Neuronal stem cell (in vitro differentiated cells): ENCODE measurements around the gene TSPAN13.

Experiments used
- DNase-seq: peaks from one replicate; pipeline ENCODE4 v3.0.0-alpha.2; 2013; ENCODE audit warnings: low spot score
- H2AFZ ChIP-seq: one replicate; pipeline ENCODE4 v1.6.1; 2013; ENCODE audit warnings: mild to moderate bottlenecking, low read length, inconsistent platforms
- H2AK5ac ChIP-seq: 2 replicates; pipeline ENCODE4 v1.6.1; 2013; ENCODE audit warnings: low read depth, mild to moderate bottlenecking, inconsistent platforms, low read length, moderate library complexity, mixed read lengths
- H2BK120ac ChIP-seq: 2 replicates; pipeline ENCODE4 v1.6.1; 2013; ENCODE audit warnings: low read depth, mild to moderate bottlenecking, inconsistent platforms, low read length, moderate library complexity, mixed read lengths
- H2BK12ac ChIP-seq: one replicate; pipeline ENCODE4 v1.6.1; 2013; ENCODE audit warnings: low read length, inconsistent platforms
- H2BK15ac ChIP-seq: 2 replicates; pipeline ENCODE4 v1.6.1; 2013; ENCODE audit warnings: mild to moderate bottlenecking, low read length, inconsistent platforms, mixed read lengths
- H2BK5ac ChIP-seq: one replicate; pipeline ENCODE4 v1.6.1; 2013; ENCODE audit warnings: inconsistent platforms, mild to moderate bottlenecking, low read length, moderate library complexity
- H3K14ac ChIP-seq: one replicate; pipeline ENCODE4 v1.6.1; 2013; ENCODE audit warnings: low read length, inconsistent platforms
- H3K18ac ChIP-seq: 2 replicates; pipeline ENCODE4 v1.6.1; 2013; ENCODE audit warnings: low read length, inconsistent platforms
- H3K23ac ChIP-seq: 2 replicates; pipeline ENCODE4 v1.6.1; 2013; ENCODE audit warnings: low read depth, mild to moderate bottlenecking, mixed read lengths, low read length, inconsistent platforms; ENCODE audit not compliant: poor library complexity
- H3K27ac ChIP-seq: replicated peaks from 3 replicates; pipeline ENCODE4 v1.5.1; 2013; ENCODE audit warnings: low read length, inconsistent platforms
- H3K27me3 ChIP-seq, 3 experiments: 2 replicates each; pipeline ENCODE4 v1.6.1; 2013; ENCODE audit warnings: low read length in 3 of 3, mild to moderate bottlenecking in 2 of 3, inconsistent platforms in 1 of 3, low read depth in 1 of 3, mixed read lengths in 1 of 3, moderate library complexity in 1 of 3; ENCODE audit not compliant: control insufficient read depth in 3 of 3, insufficient read depth in 3 of 3
- H3K36me3 ChIP-seq, 2 donors: replicated peaks in 1 of 2; 2 replicates each; pipeline ENCODE4 v1.6.1; 2013; ENCODE audit warnings: low read length in 2 of 2; ENCODE audit not compliant: control insufficient read depth in 2 of 2, insufficient read depth in 2 of 2
- H3K4ac ChIP-seq: 2 replicates; pipeline ENCODE4 v1.6.1; 2013; ENCODE audit warnings: inconsistent platforms, mild to moderate bottlenecking, low read length, moderate library complexity
- H3K4me1 ChIP-seq, 2 donors: 1 replicate in 1 of 2; 2 replicates in 1 of 2; pipeline ENCODE4 v1.6.1; 2013; ENCODE audit warnings: low read length in 2 of 2, low read depth in 1 of 2; ENCODE audit not compliant: control insufficient read depth in 2 of 2, insufficient read depth in 1 of 2
- H3K4me2 ChIP-seq: one replicate; pipeline ENCODE4 v1.6.1; 2013; ENCODE audit warnings: mild to moderate bottlenecking, low read length, inconsistent platforms; ENCODE audit not compliant: insufficient read depth, poor library complexity, severe bottlenecking
- H3K4me3 ChIP-seq, 2 donors: 2 replicates each; pipeline ENCODE4 v1.5.1; 2013; ENCODE audit warnings: low read length in 2 of 2, mild to moderate bottlenecking in 2 of 2, inconsistent platforms in 1 of 2, moderate library complexity in 1 of 2
- H3K79me1 ChIP-seq: one replicate; pipeline ENCODE4 v1.6.1; 2013; ENCODE audit warnings: low read depth, mild to moderate bottlenecking, inconsistent platforms, low read length, moderate library complexity
- H3K9ac ChIP-seq: one replicate; pipeline ENCODE4 v1.6.1; 2013; ENCODE audit warnings: mild to moderate bottlenecking, low read depth, low read length, inconsistent platforms; ENCODE audit not compliant: poor library complexity
- H3K9me3 ChIP-seq, 2 donors: replicated peaks in 1 of 2; 2 replicates each; pipeline versions ENCODE3 to v1.6.1; 2013; ENCODE audit warnings: low read length in 2 of 2, mild to moderate bottlenecking in 2 of 2, inconsistent platforms in 1 of 2, low read depth in 1 of 2, mixed read lengths in 1 of 2, moderate library complexity in 1 of 2; ENCODE audit not compliant: control insufficient read depth in 2 of 2, insufficient read depth in 1 of 2
- H4K8ac ChIP-seq: one replicate; pipeline ENCODE4 v1.6.1; 2013; ENCODE audit warnings: low read depth, mild to moderate bottlenecking, inconsistent platforms, low read length, moderate library complexity
- H4K91ac ChIP-seq: one replicate; pipeline ENCODE4 v1.6.1; 2013; ENCODE audit warnings: low read length, low read depth, mild to moderate bottlenecking, inconsistent platforms; ENCODE audit not compliant: poor library complexity
- WGBS, 2 donors: extraction: QIAGEN DNeasy Blood & Tissue Kit; methylation state at CpG; one replicate each; pipeline ENCODE4 v1.1.7; 2013; ENCODE audit warnings: missing lambda C conversion rate in 2 of 2, mixed read lengths in 1 of 2; ENCODE audit not compliant: insufficient read length in 2 of 2, insufficient replicate concordance in 1 of 2; ENCODE audit errors: extremely low coverage in 2 of 2; 5-methylcytosine and 5-hydroxymethylcytosine counted together

The TSPAN13 gene

DNA sequence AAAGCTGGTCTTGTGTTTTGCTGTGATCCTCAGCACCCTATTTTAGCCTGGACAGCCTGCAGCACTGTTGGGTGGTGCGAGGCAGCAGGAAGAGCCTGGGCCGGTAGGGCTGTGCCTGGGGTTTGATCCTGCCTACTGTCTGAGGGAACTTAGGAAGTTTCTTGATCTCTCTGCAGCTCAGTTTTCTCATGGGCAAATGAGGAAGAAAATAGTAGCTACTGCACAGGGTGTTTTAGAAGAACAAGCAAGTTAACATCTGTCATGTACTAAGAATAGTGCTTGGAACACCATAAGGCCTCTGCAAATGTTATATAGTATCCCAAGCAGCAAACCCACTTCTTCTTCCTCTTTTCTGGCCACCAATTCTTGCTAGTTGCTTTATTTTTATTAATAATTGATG is 63.3 kb downstream of the TSPAN13 start:
- Histone ChIP-seq H3K4ac (no peak overlapping the region), H4K8ac (no peak overlapping the region), H3K27me3 (no peaks in the 10 kb centered on the region), H3K18ac (no peak overlapping the region), H2BK12ac (no peak overlapping the region), H3K9me3 (no peaks in the 10 kb centered on the region), H3K23ac (no peak overlapping the region), H2AFZ (peak overlapping the region; percentile 51), H3K14ac (no peak overlapping the region), H4K91ac (no peak overlapping the region), H2BK5ac (no peak overlapping the region), H3K4me2 (no peak overlapping the region), H2BK120ac (no peak overlapping the region), H2AK5ac (no peak overlapping the region), H3K79me1 (no peaks in the 10 kb centered on the region), H3K27ac (no peak overlapping the region), H3K4me1 (no peaks in the 10 kb centered on the region), H3K4me3 (no peak overlapping the region), H3K9ac (no peak overlapping the region), H2BK15ac (no peak overlapping the region), H3K36me3 (no peaks in the 10 kb centered on the region)
- WGBS, 2 donors: no CpG with 5 or more reads among the region's 2 CpGs
- DNase-seq: no peak

DNA sequence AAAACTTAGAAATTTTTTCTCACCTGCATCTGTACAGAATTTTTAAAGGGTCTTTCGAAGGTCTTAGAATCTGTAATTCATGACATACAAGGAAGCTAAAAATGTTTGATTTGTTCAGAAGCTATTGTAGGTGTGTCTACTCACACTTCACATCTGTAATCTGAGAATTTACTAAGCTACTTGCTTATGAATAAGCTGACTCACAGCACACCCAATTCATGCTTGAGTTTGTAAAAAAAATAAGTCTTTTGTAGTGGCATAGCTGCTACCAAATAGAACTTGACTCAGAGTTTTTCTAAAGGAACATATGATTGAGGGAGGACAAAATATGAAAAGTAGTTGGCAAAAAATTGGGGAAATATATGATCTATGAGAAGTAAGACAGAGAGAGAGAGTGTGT is 64.0 kb downstream of the TSPAN13 start:
- WGBS, 2 donors: no CpG with 5 or more reads among the region's 1 CpG
- H2BK12ac ChIP-seq: no peak overlapping the region
- no peaks in the 10 kb centered on the region for H3K79me1 ChIP-seq
- H3K4me2 ChIP-seq: no peak overlapping the region
- no peak overlapping the region for H4K8ac ChIP-seq
- no peak overlapping the region for H3K27ac ChIP-seq
- no peak overlapping the region for H2BK15ac ChIP-seq
- H2BK120ac ChIP-seq: no peak overlapping the region
- H3K9ac ChIP-seq: no peak overlapping the region
- H3K4me1 ChIP-seq: no peaks in the 10 kb centered on the region
- H3K27me3 ChIP-seq: no peaks in the 10 kb centered on the region
- H2BK5ac ChIP-seq: no peak overlapping the region
- H2AK5ac ChIP-seq: no peak overlapping the region
- H4K91ac ChIP-seq: no peak overlapping the region
- no peak overlapping the region for H3K23ac ChIP-seq
- no peak overlapping the region for H3K4me3 ChIP-seq
- no peaks in the 10 kb centered on the region for H3K36me3 ChIP-seq
- DNase-seq: no peak
- no peak overlapping the region for H3K14ac ChIP-seq
- peak overlapping the region; percentile 28 for H2AFZ ChIP-seq
- H3K9me3 ChIP-seq: no peaks in the 10 kb centered on the region
- H3K18ac ChIP-seq: no peak overlapping the region
- no peak overlapping the region for H3K4ac ChIP-seq

DNA sequence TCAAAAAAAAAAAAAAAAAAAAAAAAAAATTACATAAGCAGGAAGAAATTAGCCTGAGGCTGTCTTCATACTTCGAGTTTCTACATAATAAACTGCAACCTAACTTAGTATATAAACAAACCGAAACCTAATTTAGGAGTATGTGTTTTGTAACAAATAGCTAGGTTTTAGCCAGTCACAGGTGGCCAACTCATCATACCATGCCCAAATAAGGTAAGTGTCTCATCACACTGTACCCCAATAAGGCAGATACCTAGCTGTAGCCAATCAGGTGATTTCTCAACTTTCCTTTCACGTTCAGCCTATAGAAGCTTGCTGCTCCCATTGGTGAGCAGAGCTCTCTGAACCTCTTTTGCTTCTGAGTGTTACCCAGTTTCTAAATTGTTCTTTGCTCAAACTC is 65.2 kb downstream of the TSPAN13 start:
- Histone ChIP-seq H2AFZ (no peak overlapping the region), H2BK120ac (no peak overlapping the region), H2BK5ac (no peak overlapping the region), H3K79me1 (no peaks in the 10 kb centered on the region), H3K27ac (no peak overlapping the region), H4K8ac (no peak overlapping the region), H2BK15ac (no peak overlapping the region), H3K23ac (no peak overlapping the region), H3K4me1 (no peaks in the 10 kb centered on the region), H4K91ac (no peak overlapping the region), H3K27me3 (no peaks in the 10 kb centered on the region), H3K14ac (no peak overlapping the region), H3K4me3 (no peak overlapping the region), H3K4ac (no peak overlapping the region), H2AK5ac (no peak overlapping the region), H3K9me3 (no peaks in the 10 kb centered on the region), H3K9ac (no peak overlapping the region), H3K36me3 (no peaks in the 10 kb centered on the region), H2BK12ac (no peak overlapping the region), H3K18ac (no peak overlapping the region), H3K4me2 (no peak overlapping the region)
- no CpG with 5 or more reads among the region's 3 CpGs for WGBS, 2 donors
- no peak for DNase-seq

GRCh38 chr7:16822029-16822428 is 68.5 kb downstream of the TSPAN13 start:
- WGBS, 2 donors: no CpG with 5 or more reads among the region's 3 CpGs
- DNase-seq: no peak
- no peaks in the 10 kb centered on the region for H3K4me1 ChIP-seq

More at GRCh38 chr7:16822029-16822428, 68.5 kb downstream of the TSPAN13 start:
- Histone ChIP-seq H3K79me1 (no peaks in the 10 kb centered on the region), H4K91ac (no peak overlapping the region), H3K4me2 (no peak overlapping the region), H3K4ac (no peak overlapping the region), H3K18ac (no peak overlapping the region), H2BK5ac (no peak overlapping the region), H2BK120ac (no peak overlapping the region), H4K8ac (no peak overlapping the region), H3K36me3 (no peaks in the 10 kb centered on the region), H3K9me3 (no peaks in the 10 kb centered on the region), H2BK15ac (no peak overlapping the region), H3K4me3 (no peak overlapping the region), H3K27ac (no peak overlapping the region), H3K9ac (no peak overlapping the region), H2AFZ (no peak overlapping the region), H3K14ac (no peak overlapping the region), H2BK12ac (no peak overlapping the region), H2AK5ac (no peak overlapping the region), H3K27me3 (no peaks in the 10 kb centered on the region), H3K23ac (no peak overlapping the region)
